ENCODE data around the gene KCTD13.

The KCTD13 gene

DNA sequence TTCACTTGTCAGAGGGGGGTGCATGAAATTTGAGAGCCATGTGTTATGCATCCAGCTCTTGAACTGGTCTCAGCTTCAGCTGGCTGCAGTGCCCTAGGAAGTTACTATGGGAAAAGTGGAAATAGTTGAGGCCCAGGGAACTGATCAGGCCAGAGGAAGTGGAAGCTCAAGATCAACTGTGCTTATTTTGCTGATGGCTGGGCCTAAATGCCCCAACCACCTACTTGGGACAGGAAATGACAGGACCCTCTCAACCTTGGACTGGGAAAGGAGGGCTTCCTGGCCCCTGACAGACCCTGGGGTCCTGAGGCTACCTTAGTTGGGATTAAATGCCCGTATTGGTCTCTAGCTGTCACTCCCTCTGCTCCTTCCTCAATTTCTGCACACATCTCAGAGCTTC is 46.5 kb upstream of the KCTD13 start:
- CTCF ChIA-PET = interaction anchor here (1.0 to 2.6 kb wide), 5 partner anchors 10 to 61 kb away, joined by 3 to 11 read pairs (median 3); partner anchors contain the start of genes INO80E and TMEM219
- H3K9me3 ChIP-seq (ENCODE audit: control extremely low read depth in 1 of 5, control insufficient read depth in 4 of 5, insufficient read depth in 2 of 5, low read depth in 1 of 5, low read length in 4 of 5) = no peaks in the 10 kb centered on the region
- H3K36me3 ChIP-seq (ENCODE audit: control insufficient read depth in 4 of 4, insufficient read depth in 4 of 4, low read length in 3 of 4) = peaks cover 13 to 38% (median 24%) of the 10 kb centered on the region in 4 experiments
- no peak overlapping the region for H3K27ac ChIP-seq (ENCODE audit: insufficient read depth in 1 of 2, low read depth in 1 of 2, low read length in 2 of 2, poor library complexity in 1 of 2, severe bottlenecking in 2 of 2)
- POLR2A ChIA-PET = interaction anchor here (1.2 to 2.7 kb wide), 3 partner anchors 10 to 94 kb away, joined by 3 to 7 read pairs (median 4); no protein-coding TSS in a partner anchor
- DNase-seq = no peak
- H3K27me3 ChIP-seq (replicated peaks in 2 of 5; ENCODE audit: control insufficient read depth in 4 of 5, insufficient read depth in 5 of 5, low read length in 4 of 5) = no peaks in the 10 kb centered on the region
- 80% methylated on average over 1 of the region's 1 CpG for WGBS (ENCODE audit: insufficient coverage)
- peaks cover 7 to 31% (median 26%) of the 10 kb centered on the region in 4 experiments for H3K4me1 ChIP-seq (ENCODE audit: control extremely low read depth in 1 of 4, control insufficient read depth in 4 of 4, insufficient read depth in 4 of 4, low read length in 3 of 4)
- no peak overlapping the region for H3K4me3 ChIP-seq (ENCODE audit: control insufficient read depth in 1 of 7, extremely low read depth in 1 of 7, insufficient read depth in 4 of 7, low read depth in 2 of 7, low read length in 6 of 7)

DNA sequence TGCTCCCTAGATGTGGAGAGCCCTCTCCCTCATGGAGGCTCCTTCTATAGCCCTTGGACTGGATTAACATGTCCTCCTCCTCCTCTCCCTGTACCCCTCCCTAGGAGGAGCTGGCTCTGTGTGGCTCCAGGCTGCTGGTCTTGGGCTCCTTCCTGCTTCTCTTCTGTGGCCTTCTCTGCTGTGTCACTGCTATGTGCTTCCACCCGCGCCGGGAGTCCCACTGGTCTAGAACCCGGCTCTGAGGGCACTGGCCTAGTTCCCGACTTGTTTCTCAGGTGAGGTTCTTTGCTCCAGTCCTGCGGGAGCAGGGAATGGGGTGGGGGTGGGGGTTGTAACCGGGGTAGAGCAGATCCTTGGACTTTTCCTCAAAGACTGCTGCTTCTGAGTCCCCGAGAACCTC is 45.3 kb upstream of the KCTD13 start:
- Histone ChIP-seq H3K36me3 (ENCODE audit: control insufficient read depth in 4 of 4, insufficient read depth in 4 of 4, low read length in 3 of 4) (peaks cover 13 to 34% (median 24%) of the 10 kb centered on the region in 4 experiments), H3K27me3 (replicated peaks in 2 of 5; ENCODE audit: control insufficient read depth in 4 of 5, insufficient read depth in 5 of 5, low read length in 4 of 5) (no peaks in the 10 kb centered on the region), H3K4me3 (ENCODE audit: control insufficient read depth in 1 of 7, extremely low read depth in 1 of 7, insufficient read depth in 4 of 7, low read depth in 2 of 7, low read length in 6 of 7) (no peak overlapping the region), H3K4me1 (ENCODE audit: control extremely low read depth in 1 of 4, control insufficient read depth in 4 of 4, insufficient read depth in 4 of 4, low read length in 3 of 4) (peaks cover 7 to 27% (median 21%) of the 10 kb centered on the region in 4 experiments), H3K27ac (ENCODE audit: insufficient read depth in 1 of 2, low read depth in 1 of 2, low read length in 2 of 2, poor library complexity in 1 of 2, severe bottlenecking in 2 of 2) (no peak overlapping the region), H3K9me3 (ENCODE audit: control extremely low read depth in 1 of 5, control insufficient read depth in 4 of 5, insufficient read depth in 2 of 5, low read depth in 1 of 5, low read length in 4 of 5) (no peaks in the 10 kb centered on the region)
- CTCF ChIA-PET = interaction anchor here (0.7 to 2.6 kb wide), 2 partner anchors 9 to 21 kb away, joined by 3 to 11 read pairs; partner anchors contain the start of gene TMEM219
- POLR2A ChIA-PET = interaction anchor here (0.6 kb wide), 1 partner anchor 62 kb away, joined by 3 read pairs; no protein-coding TSS in a partner anchor
- 100% methylated on average over 4 of the region's 8 CpGs for WGBS (ENCODE audit: insufficient coverage)
- no peak for DNase-seq

DNA sequence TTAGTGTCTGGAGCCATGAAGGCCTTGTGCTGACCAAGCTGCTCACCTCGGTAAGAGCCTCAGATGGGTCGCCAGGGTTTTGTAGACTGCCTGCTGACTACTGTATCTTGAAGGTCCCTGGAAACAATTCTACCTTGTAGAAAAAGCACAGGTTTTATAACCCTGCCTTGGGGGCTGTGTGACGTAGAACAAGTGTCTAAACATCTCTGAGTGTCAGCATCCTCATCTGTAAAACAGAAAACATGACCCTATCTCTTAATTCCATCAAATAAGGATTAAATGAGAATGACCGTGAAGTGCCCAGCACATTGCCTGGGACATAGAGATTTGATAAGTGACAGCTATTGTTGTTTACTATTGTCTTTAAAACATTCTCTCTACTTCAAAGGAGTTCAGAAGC is 42.2 kb upstream of the KCTD13 start:
- Histone ChIP-seq H3K27me3 (replicated peaks in 2 of 5; ENCODE audit: control insufficient read depth in 4 of 5, insufficient read depth in 5 of 5, low read length in 4 of 5) (no peaks in the 10 kb centered on the region), H3K4me1 (ENCODE audit: control extremely low read depth in 1 of 4, control insufficient read depth in 4 of 4, insufficient read depth in 4 of 4, low read length in 3 of 4) (peaks cover 0 to 2% (median under 1%) of the 10 kb centered on the region in 4 experiments), H3K9me3 (ENCODE audit: control extremely low read depth in 1 of 5, control insufficient read depth in 4 of 5, insufficient read depth in 2 of 5, low read depth in 1 of 5, low read length in 4 of 5) (no peaks in the 10 kb centered on the region), H3K27ac (ENCODE audit: insufficient read depth in 1 of 2, low read depth in 1 of 2, low read length in 2 of 2, poor library complexity in 1 of 2, severe bottlenecking in 2 of 2) (no peak overlapping the region), H3K36me3 (ENCODE audit: control insufficient read depth in 4 of 4, insufficient read depth in 4 of 4, low read length in 3 of 4) (peaks cover 13 to 36% (median 24%) of the 10 kb centered on the region in 4 experiments), H3K4me3 (ENCODE audit: control insufficient read depth in 1 of 7, extremely low read depth in 1 of 7, insufficient read depth in 4 of 7, low read depth in 2 of 7, low read length in 6 of 7) (no peak overlapping the region)
- 93% methylated on average over 3 of the region's 4 CpGs for WGBS (ENCODE audit: insufficient coverage)
- ChIA-PET POLR2A (interaction anchor here (0.7 kb wide), 1 partner anchor 8 kb away, joined by 4 read pairs; no protein-coding TSS in a partner anchor), CTCF (no interaction called here)
- DNase-seq = no peak

DNA sequence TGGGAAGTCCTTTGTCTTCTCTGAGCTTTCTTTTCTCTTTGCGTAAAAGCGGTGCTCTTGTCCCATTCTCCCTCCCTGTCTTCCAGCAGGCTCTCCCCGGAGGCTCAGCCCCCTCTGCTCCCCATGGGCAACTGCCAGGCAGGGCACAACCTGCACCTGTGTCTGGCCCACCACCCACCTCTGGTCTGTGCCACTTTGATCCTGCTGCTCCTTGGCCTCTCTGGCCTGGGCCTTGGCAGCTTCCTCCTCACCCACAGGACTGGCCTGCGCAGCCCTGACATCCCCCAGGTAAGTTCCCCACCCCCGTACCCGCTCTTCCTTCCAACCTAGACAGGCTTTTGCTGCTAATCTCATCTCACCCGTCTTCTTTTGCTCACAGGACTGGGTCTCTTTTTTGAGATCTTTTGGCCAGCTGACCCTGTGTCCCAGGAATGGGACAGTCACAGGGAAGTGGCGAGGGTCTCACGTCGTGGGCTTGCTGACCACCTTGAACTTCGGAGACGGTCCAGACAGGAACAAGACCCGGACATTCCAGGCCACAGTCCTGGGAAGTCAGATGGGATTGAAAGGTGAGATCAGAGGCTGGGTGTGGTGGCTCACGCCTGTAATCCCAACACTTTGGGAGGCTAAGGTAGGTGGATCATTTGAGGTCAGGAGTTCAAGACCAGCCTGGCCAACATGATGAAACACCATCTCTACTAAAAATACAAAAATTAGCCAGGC is 37.2 kb upstream of the KCTD13 start:
- Histone ChIP-seq H3K36me3 (ENCODE audit: control insufficient read depth in 4 of 4, insufficient read depth in 4 of 4, low read length in 3 of 4) (peaks cover 2 to 10% (median 5%) of the 10 kb centered on the region in 4 experiments), H3K4me3 (ENCODE audit: control insufficient read depth in 1 of 7, extremely low read depth in 1 of 7, insufficient read depth in 4 of 7, low read depth in 2 of 7, low read length in 6 of 7) (peak overlapping the region in 5 of 7 experiments; percentile 73 to 91 (median 88)), H3K27ac (ENCODE audit: insufficient read depth in 1 of 2, low read depth in 1 of 2, low read length in 2 of 2, poor library complexity in 1 of 2, severe bottlenecking in 2 of 2) (peak overlapping the region in 1 of 2 experiments; percentile 82), H3K9me3 (ENCODE audit: control extremely low read depth in 1 of 5, control insufficient read depth in 4 of 5, insufficient read depth in 2 of 5, low read depth in 1 of 5, low read length in 4 of 5) (no peaks in the 10 kb centered on the region), H3K27me3 (replicated peaks in 2 of 5; ENCODE audit: control insufficient read depth in 4 of 5, insufficient read depth in 5 of 5, low read length in 4 of 5) (no peaks in the 10 kb centered on the region), H3K4me1 (ENCODE audit: control extremely low read depth in 1 of 4, control insufficient read depth in 4 of 4, insufficient read depth in 4 of 4, low read length in 3 of 4) (peaks cover 7 to 19% (median 15%) of the 10 kb centered on the region in 4 experiments)
- no peak for DNase-seq
- ChIA-PET POLR2A (interaction anchor here (0.6 to 1.1 kb wide), 3 partner anchors 10 to 46 kb away, joined by 4 to 7 read pairs (median 5); partner anchors contain the start of genes KCTD13 and TAOK2), CTCF (interaction anchor here (0.7 to 1.9 kb wide), 3 partner anchors 9 to 42 kb away, joined by 3 to 12 read pairs (median 11); partner anchors contain the start of genes KCTD13 and TAOK2)
- WGBS (ENCODE audit: insufficient coverage) = 94% methylated on average over 12 of the region's 14 CpGs

DNA sequence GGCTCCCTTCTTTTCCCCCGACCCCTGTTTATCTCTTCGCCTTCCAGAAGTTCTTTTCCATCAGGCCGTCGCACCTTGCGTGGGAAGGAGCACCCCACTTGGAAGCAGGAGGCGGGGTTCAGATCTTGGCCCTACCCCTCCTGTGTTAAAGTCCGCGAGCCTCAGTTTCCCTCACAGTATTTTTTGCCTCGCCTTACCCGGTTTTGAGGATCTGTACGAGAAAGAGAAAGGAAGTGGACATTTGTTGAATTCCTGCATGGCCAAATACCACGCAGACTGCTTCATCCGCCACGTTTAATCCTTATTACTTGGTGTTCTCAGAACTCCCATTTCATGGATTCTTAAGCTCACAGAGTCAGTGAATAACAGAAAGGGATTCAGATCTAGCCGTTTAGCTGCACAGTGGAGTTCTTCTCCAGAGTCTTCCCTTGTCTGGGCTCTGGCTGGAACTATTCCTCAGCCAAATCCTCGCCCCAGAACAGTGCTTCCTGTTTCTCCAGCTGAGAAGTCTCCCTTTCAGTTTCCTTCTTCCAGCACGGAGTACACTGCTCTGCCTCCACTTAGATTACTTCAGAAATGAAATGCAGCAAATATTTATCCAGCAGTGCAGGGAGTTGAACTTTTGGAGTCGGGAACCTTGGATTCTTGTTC is 36.4 kb upstream of the KCTD13 start:
- no peaks in the 10 kb centered on the region for H3K27me3 ChIP-seq (replicated peaks in 2 of 5; ENCODE audit: control insufficient read depth in 4 of 5, insufficient read depth in 5 of 5, low read length in 4 of 5)
- H3K36me3 ChIP-seq (ENCODE audit: control insufficient read depth in 4 of 4, insufficient read depth in 4 of 4, low read length in 3 of 4) = peaks cover 0 to 5% (median 0%) of the 10 kb centered on the region in 4 experiments
- H3K4me1 ChIP-seq (ENCODE audit: control extremely low read depth in 1 of 4, control insufficient read depth in 4 of 4, insufficient read depth in 4 of 4, low read length in 3 of 4) = peaks cover 7 to 19% (median 15%) of the 10 kb centered on the region in 4 experiments
- ChIA-PET POLR2A (interaction anchor here (0.6 to 1.1 kb wide), 5 partner anchors 11 to 61 kb away, joined by 3 to 7 read pairs (median 4); partner anchors contain the start of genes KCTD13 and TAOK2), CTCF (interaction anchor here (0.6 to 1.9 kb wide), 7 partner anchors 10 to 114 kb away, joined by 3 to 12 read pairs (median 4); partner anchors contain the start of genes KCTD13 and TAOK2)
- H3K4me3 ChIP-seq (ENCODE audit: control insufficient read depth in 1 of 7, extremely low read depth in 1 of 7, insufficient read depth in 4 of 7, low read depth in 2 of 7, low read length in 6 of 7) = peak overlapping the region; percentile 62 to 91 (median 82)
- WGBS (ENCODE audit: insufficient coverage) = 13% methylated on average over 13 of the region's 18 CpGs
- no peaks in the 10 kb centered on the region for H3K9me3 ChIP-seq (ENCODE audit: control extremely low read depth in 1 of 5, control insufficient read depth in 4 of 5, insufficient read depth in 2 of 5, low read depth in 1 of 5, low read length in 4 of 5)
- peak overlapping the region; percentile 66 to 82 for H3K27ac ChIP-seq (ENCODE audit: insufficient read depth in 1 of 2, low read depth in 1 of 2, low read length in 2 of 2, poor library complexity in 1 of 2, severe bottlenecking in 2 of 2)
- DNase-seq = peak in 2 of 3 donors; percentile 30 to 35

DNA sequence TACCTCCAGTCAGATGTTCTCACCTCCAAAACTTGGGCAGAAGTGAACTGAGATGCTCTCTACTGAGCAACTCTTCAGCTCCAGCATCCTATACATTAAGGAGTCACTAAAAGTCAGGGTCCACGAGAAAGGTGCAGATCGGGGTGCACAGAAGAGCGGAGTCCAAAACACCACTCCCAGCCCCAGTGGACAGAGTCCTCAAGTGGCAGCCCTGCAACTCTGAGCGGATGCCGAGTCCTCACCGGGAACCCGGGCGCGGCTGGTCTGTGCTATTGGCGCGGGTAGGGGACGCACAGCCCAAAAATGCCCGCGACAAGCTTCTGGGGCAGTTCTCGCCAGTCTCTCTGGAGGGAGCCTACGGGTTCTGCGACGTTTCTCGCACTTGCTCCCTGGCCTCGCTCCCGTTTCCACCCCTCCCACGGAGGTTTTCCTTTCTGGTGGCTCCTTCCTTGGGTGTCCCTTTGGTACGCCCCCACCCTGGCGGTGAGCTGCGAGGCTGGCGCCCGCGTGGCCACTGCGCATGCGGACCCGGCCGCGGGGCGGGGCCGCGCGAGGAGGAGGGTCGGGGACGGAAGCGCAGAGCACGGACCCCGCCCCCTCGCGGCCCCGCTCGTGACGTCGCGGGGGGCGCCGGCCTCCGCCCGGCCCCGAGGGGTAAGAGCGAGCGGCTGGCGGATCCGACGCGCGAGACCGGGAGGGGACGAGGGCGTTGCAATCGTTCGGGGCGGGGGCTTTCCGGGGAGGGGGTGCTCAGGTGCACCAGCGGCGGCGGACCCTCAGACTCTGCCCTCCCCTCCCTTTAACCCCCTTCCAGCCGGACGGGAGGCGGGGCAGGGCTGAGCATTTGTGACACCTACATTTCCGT is 35.7 kb upstream of the KCTD13 start, which contains the start of gene TMEM219:
Gene TMEM219, plus strand, starts transcription at position 601 of the 865 bp plus-strand sequence. CDS start 1,065 bp downstream, outside the sequence.
- peaks cover 0 to 2% (median 0%) of the 10 kb centered on the region in 4 experiments for H3K36me3 ChIP-seq (ENCODE audit: control insufficient read depth in 4 of 4, insufficient read depth in 4 of 4, low read length in 3 of 4)
- DNase-seq = peak; percentile 91 to 96 (median 95)
- no peaks in the 10 kb centered on the region for H3K27me3 ChIP-seq (replicated peaks in 2 of 5; ENCODE audit: control insufficient read depth in 4 of 5, insufficient read depth in 5 of 5, low read length in 4 of 5)
- POLR2A ChIA-PET = interaction anchor here (0.6 to 1.2 kb wide), 4 partner anchors 11 to 60 kb away, joined by 3 to 7 read pairs (median 4); partner anchors contain the start of genes KCTD13 and TAOK2
- WGBS (ENCODE audit: insufficient coverage) = under 1% methylated on average over 62 of the region's 75 CpGs
- CTCF ChIA-PET = interaction anchor here (0.6 to 1.9 kb wide), 12 partner anchors 11 to 286 kb away, joined by 3 to 12 read pairs (median 4); partner anchors contain the start of genes KCTD13 and TAOK2
- H3K9me3 ChIP-seq (ENCODE audit: control extremely low read depth in 1 of 5, control insufficient read depth in 4 of 5, insufficient read depth in 2 of 5, low read depth in 1 of 5, low read length in 4 of 5) = no peaks in the 10 kb centered on the region
- peaks cover 7 to 19% (median 15%) of the 10 kb centered on the region in 4 experiments for H3K4me1 ChIP-seq (ENCODE audit: control extremely low read depth in 1 of 4, control insufficient read depth in 4 of 4, insufficient read depth in 4 of 4, low read length in 3 of 4)
- peak within 1 kb of the TSS; percentile 62 to 91 (median 82) for H3K4me3 ChIP-seq (ENCODE audit: control insufficient read depth in 1 of 7, extremely low read depth in 1 of 7, insufficient read depth in 4 of 7, low read depth in 2 of 7, low read length in 6 of 7)
- peak within 1 kb of the TSS; percentile 66 to 82 for H3K27ac ChIP-seq (ENCODE audit: insufficient read depth in 1 of 2, low read depth in 1 of 2, low read length in 2 of 2, poor library complexity in 1 of 2, severe bottlenecking in 2 of 2)

All from common myeloid progenitor, CD34-positive (primary cell).